GM23338 (cell line): ENCODE data around the gene ANKRD11. TPM values are rescaled to one million over a fixed set of nuclear protein-coding genes. Genes with fewer than 3 reads are reported as not detected.

Experiments
- ATAC-seq: fragments of 200-7000 bp; cut with Tn5 transposase; 3 replicates; pipeline ENCODE4 v1.9.1; 2020
- DNase-seq: peaks from one replicate; pipeline ENCODE4 v3.0.0-alpha.2; 2015; ENCODE audit warnings: low spot score
- H2AFZ ChIP-seq: fragments of 200-600 bp; sonication (generic); 2 replicates; pipeline ENCODE4 v1.8.0; 2016; ENCODE audit warnings: antibody characterized with exemption, mild to moderate bottlenecking, moderate library complexity
- H3F3A ChIP-seq: fragments of 200-600 bp; sonication (generic); replicated peaks from 2 replicates; pipeline ENCODE4 v1.8.0; 2017; ENCODE audit warnings: antibody characterized with exemption, mixed run types, low read depth
- H3K27ac ChIP-seq: fragments of 200-600 bp; sonication (generic); 2 replicates; pipeline ENCODE4 v1.6.1; 2016; ENCODE audit warnings: low read depth
- H3K27me3 ChIP-seq: fragments of 200-600 bp; sonication (generic); 2 replicates; pipeline ENCODE4 v1.8.0; 2016; ENCODE audit warnings: mild to moderate bottlenecking, mixed run types, moderate library complexity; ENCODE audit not compliant: insufficient read depth
- H3K36me3 ChIP-seq: fragments of 200-600 bp; sonication (generic); 2 replicates; pipeline ENCODE4 v1.8.0; 2016; ENCODE audit warnings: mild to moderate bottlenecking; ENCODE audit not compliant: insufficient read depth
- H3K4me1 ChIP-seq: fragments of 200-600 bp; sonication (generic); 2 replicates; pipeline ENCODE4 v1.8.0; 2016; ENCODE audit warnings: mild to moderate bottlenecking, moderate library complexity; ENCODE audit not compliant: insufficient read depth
- H3K4me2 ChIP-seq: fragments of 200-600 bp; sonication (generic); 2 replicates; pipeline ENCODE4 v1.7.1; 2017; ENCODE audit warnings: mixed run types
- H3K4me3 ChIP-seq: fragments of 200-600 bp; sonication (generic); 2 replicates; pipeline ENCODE4 v1.6.1; 2016; ENCODE audit warnings: mixed run types
- H3K79me2 ChIP-seq: fragments of 200-600 bp; sonication (generic); replicated peaks from 2 replicates; pipeline ENCODE4 v1.8.0; 2017; ENCODE audit warnings: mild to moderate bottlenecking; ENCODE audit not compliant: insufficient read depth
- H3K9me2 ChIP-seq: fragments of 200-600 bp; sonication (generic); 2 replicates; pipeline ENCODE4 v1.8.0; 2017; ENCODE audit not compliant: insufficient read depth
- H4K20me1 ChIP-seq: fragments of 200-600 bp; sonication (generic); replicated peaks from 2 replicates; pipeline ENCODE4 v1.8.0; 2017; ENCODE audit warnings: mild to moderate bottlenecking; ENCODE audit not compliant: insufficient read depth
- H3K27ac Mint-ChIP-seq: 2 replicates; pipeline ENCODE4 v1.8.0; 2020; ENCODE audit warnings: inconsistent platforms, mild to moderate bottlenecking, moderate library complexity, mixed read lengths
- H3K27me3 Mint-ChIP-seq: 3 replicates; pipeline ENCODE4 v1.8.0; 2022; ENCODE audit warnings: low read depth, mild to moderate bottlenecking, moderate library complexity, mixed read lengths, inconsistent platforms; ENCODE audit not compliant: insufficient read depth, poor library complexity
- H3K36me3 Mint-ChIP-seq: 3 replicates; pipeline ENCODE4 v1.8.0; 2021; ENCODE audit warnings: low read depth, mild to moderate bottlenecking, inconsistent platforms, moderate library complexity, mixed read lengths
- H3K4me1 Mint-ChIP-seq: 3 replicates; pipeline ENCODE4 v1.8.0; 2020; ENCODE audit warnings: mild to moderate bottlenecking, inconsistent platforms, mixed read lengths
- H3K4me3 Mint-ChIP-seq: 3 replicates; pipeline ENCODE4 v1.8.0; 2021; ENCODE audit warnings: moderate library complexity, mild to moderate bottlenecking, inconsistent platforms, mixed read lengths
- H3K9me3 Mint-ChIP-seq: 3 replicates; pipeline ENCODE4 v1.8.0; 2020; ENCODE audit warnings: moderate library complexity, mild to moderate bottlenecking, inconsistent platforms, mixed read lengths
- CREB1 ChIP-seq: fragments of 250-450 bp; sonication (Bioruptor Pico); IDR thresholded peaks from 2 replicates; pipeline ENCODE4 v1.5.0; 2020; ENCODE audit warnings: low read depth, mild to moderate bottlenecking, moderate library complexity
- EZH2 ChIP-seq: fragments of 200-600 bp; sonication (generic); IDR thresholded peaks from one replicate; pipeline ENCODE4 v1.8.0; 2017; ENCODE audit warnings: antibody characterized with exemption, mild to moderate bottlenecking, low read depth; ENCODE audit not compliant: unreplicated experiment
- EZH2phosphoT487 ChIP-seq: fragments of 200-600 bp; sonication (generic); IDR thresholded peaks from one replicate; pipeline ENCODE4 v1.8.1; 2018; ENCODE audit warnings: antibody characterized with exemption; ENCODE audit not compliant: unreplicated experiment
- JUNB ChIP-seq: IDR thresholded peaks from one replicate; pipeline ENCODE4 v1.6.1; 2016; ENCODE audit warnings: antibody characterized with exemption; ENCODE audit not compliant: unreplicated experiment
- NANOG ChIP-seq: IDR thresholded peaks from 2 replicates; pipeline ENCODE4 v1.6.1; 2016; ENCODE audit warnings: antibody characterized with exemption, borderline replicate concordance
- POLR2AphosphoS5 ChIP-seq: IDR thresholded peaks from 2 replicates; pipeline ENCODE4 v1.6.1; 2016; ENCODE audit warnings: antibody characterized with exemption, low read depth
- STAT1 ChIP-seq: IDR thresholded peaks from one replicate; pipeline ENCODE4 v1.6.1; 2016; ENCODE audit warnings: antibody characterized with exemption; ENCODE audit not compliant: unreplicated experiment
- ZNF114 ChIP-seq: fragments of 250-450 bp; sonication (Bioruptor Pico); IDR thresholded peaks from 2 replicates; pipeline ENCODE4 v1.5.0; 2020; ENCODE audit warnings: mild to moderate bottlenecking, moderate library complexity
- ZNF331 ChIP-seq: fragments of 250-450 bp; sonication (Bioruptor Pico); IDR thresholded peaks from 2 replicates; pipeline ENCODE4 v1.5.0; 2020; ENCODE audit warnings: low read depth, mild to moderate bottlenecking, moderate library complexity
- polyA plus RNA-seq: library from polyadenylated mRNA; unstranded; fragments of >200 nt; fragmentation: Nextera tagmentation; extraction: Ambion mirVana; gene quantifications from 2 replicates; pipeline ENCODE4 v1.2.1, GENCODE V29; 2016
- total RNA-seq: library from RNA; depleted of rRNA; stranded (reverse); fragments of >200 nt; shearing (Covaris generic); gene quantifications from 2 replicates; pipeline ENCODE4 v1.2.3, GENCODE V29; 2014
- TF ChIP-seq, protein P1 (sequence below), 2 experiments: fragments of 200-600 bp in 1 of 2; sonication (generic) in 1 of 2; conservative IDR thresholded peaks; 2 replicates each; pipeline versions ENCODE4 v1.5.1 to v1.6.1; 2016 to 2017; ENCODE audit warnings: antibody characterized with exemption in 2 of 2, low read depth in 2 of 2, mild to moderate bottlenecking in 2 of 2, moderate library complexity in 1 of 2
- TF ChIP-seq, protein P2 (sequence below): IDR thresholded peaks from one replicate; pipeline ENCODE4 v1.6.1; 2018; ENCODE audit warnings: antibody characterized with exemption; ENCODE audit not compliant: unreplicated experiment
- TF ChIP-seq, protein P3 (sequence below): IDR thresholded peaks from 2 replicates; pipeline ENCODE4 v1.6.1; 2016; ENCODE audit warnings: antibody characterized with exemption

The ANKRD11 gene
- total and polyA plus RNA-seq, 2 experiments from 2014 or later, result 130 to 159 TPM

DNA sequence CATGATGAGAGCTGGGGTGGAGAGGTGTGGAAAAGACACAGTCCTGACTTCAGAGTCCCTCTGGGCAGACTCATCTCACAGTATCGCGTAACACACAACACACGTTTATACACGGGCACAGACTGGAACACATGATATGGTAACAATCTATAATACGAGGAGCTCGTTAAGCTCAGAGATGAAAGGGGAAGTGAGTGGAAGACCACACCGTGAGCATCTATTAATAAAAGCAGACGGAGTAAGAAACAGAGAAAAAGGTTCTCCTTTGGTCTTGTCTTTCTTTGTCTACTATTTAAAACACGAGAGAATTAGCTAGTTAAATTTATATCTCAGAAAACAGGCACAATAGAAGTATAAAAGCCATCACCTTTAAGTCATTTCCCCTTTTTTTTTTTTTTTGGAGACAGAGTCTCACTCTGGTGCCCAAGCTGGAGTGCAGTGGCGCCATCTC is 13.5 kb downstream of the ANKRD11 start (continued):
- TF ChIP-seq, protein P1, sequence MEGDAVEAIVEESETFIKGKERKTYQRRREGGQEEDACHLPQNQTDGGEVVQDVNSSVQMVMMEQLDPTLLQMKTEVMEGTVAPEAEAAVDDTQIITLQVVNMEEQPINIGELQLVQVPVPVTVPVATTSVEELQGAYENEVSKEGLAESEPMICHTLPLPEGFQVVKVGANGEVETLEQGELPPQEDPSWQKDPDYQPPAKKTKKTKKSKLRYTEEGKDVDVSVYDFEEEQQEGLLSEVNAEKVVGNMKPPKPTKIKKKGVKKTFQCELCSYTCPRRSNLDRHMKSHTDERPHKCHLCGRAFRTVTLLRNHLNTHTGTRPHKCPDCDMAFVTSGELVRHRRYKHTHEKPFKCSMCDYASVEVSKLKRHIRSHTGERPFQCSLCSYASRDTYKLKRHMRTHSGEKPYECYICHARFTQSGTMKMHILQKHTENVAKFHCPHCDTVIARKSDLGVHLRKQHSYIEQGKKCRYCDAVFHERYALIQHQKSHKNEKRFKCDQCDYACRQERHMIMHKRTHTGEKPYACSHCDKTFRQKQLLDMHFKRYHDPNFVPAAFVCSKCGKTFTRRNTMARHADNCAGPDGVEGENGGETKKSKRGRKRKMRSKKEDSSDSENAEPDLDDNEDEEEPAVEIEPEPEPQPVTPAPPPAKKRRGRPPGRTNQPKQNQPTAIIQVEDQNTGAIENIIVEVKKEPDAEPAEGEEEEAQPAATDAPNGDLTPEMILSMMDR (conservative IDR thresholded peaks at IDR 0.05; ENCODE audit: low read depth in 2 of 2), result no peak
- TF ChIP-seq, protein P2, sequence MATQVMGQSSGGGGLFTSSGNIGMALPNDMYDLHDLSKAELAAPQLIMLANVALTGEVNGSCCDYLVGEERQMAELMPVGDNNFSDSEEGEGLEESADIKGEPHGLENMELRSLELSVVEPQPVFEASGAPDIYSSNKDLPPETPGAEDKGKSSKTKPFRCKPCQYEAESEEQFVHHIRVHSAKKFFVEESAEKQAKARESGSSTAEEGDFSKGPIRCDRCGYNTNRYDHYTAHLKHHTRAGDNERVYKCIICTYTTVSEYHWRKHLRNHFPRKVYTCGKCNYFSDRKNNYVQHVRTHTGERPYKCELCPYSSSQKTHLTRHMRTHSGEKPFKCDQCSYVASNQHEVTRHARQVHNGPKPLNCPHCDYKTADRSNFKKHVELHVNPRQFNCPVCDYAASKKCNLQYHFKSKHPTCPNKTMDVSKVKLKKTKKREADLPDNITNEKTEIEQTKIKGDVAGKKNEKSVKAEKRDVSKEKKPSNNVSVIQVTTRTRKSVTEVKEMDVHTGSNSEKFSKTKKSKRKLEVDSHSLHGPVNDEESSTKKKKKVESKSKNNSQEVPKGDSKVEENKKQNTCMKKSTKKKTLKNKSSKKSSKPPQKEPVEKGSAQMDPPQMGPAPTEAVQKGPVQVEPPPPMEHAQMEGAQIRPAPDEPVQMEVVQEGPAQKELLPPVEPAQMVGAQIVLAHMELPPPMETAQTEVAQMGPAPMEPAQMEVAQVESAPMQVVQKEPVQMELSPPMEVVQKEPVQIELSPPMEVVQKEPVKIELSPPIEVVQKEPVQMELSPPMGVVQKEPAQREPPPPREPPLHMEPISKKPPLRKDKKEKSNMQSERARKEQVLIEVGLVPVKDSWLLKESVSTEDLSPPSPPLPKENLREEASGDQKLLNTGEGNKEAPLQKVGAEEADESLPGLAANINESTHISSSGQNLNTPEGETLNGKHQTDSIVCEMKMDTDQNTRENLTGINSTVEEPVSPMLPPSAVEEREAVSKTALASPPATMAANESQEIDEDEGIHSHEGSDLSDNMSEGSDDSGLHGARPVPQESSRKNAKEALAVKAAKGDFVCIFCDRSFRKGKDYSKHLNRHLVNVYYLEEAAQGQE, result no peak
- no peak for TF ChIP-seq POLR2AphosphoS5
- no peak for TF ChIP-seq NANOG
- TF ChIP-seq CREB1 (CRISPR knock-in tag), result no peak
- TF ChIP-seq STAT1, result no peak
- TF ChIP-seq ZNF114 (CRISPR knock-in tag), result no peak
- no peak for TF ChIP-seq ZNF331 (CRISPR knock-in tag)
- TF ChIP-seq EZH2, result no peak

DNA sequence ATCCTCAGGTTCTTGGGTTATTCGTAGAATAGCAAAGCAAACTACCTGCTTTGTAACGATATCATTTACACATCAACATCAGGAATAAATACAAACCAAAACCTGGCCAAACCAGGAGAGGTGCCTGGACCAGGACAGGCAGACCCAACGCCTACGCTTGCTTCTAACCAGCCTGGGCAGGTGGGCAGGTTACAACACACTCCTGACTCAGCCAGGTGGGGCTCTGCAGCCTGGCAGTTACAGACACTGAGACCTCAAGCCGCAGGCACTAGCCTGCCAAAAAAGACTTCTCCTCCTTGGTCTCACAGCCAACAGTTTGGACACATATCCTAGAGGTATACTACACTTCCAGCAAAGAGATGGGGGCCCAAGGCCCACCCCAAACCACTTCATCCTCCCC is 14.0 kb downstream of the ANKRD11 start:
- H3K27me3 Mint-ChIP-seq, result peaks cover 13% of the 10 kb centered on the region
- peaks cover 100% of the 10 kb centered on the region for H4K20me1 ChIP-seq
- H3K79me2 ChIP-seq, result peaks cover 100% of the 10 kb centered on the region
- peaks cover 66% of the 10 kb centered on the region for H3K4me1 Mint-ChIP-seq
- no peaks in the 10 kb centered on the region for H3K27me3 ChIP-seq
- H3F3A ChIP-seq, result peaks cover 6% of the 10 kb centered on the region; the same call in 1 of the 2 replicates
- H3K4me1 ChIP-seq, result peaks cover 63% of the 10 kb centered on the region
- TF ChIP-seq JUNB (no peak), ZNF331 (CRISPR knock-in tag) (no peak), EZH2 (no peak), EZH2phosphoT487 (no peak)
- TF ChIP-seq, protein P3, sequence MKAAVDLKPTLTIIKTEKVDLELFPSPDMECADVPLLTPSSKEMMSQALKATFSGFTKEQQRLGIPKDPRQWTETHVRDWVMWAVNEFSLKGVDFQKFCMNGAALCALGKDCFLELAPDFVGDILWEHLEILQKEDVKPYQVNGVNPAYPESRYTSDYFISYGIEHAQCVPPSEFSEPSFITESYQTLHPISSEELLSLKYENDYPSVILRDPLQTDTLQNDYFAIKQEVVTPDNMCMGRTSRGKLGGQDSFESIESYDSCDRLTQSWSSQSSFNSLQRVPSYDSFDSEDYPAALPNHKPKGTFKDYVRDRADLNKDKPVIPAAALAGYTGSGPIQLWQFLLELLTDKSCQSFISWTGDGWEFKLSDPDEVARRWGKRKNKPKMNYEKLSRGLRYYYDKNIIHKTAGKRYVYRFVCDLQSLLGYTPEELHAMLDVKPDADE, result no peak
- TF ChIP-seq, protein P2, result no peak
- no peak overlapping the region; the same call in 2 of the 3 replicates for H3K4me3 Mint-ChIP-seq
- H3K36me3 Mint-ChIP-seq, result peaks cover 3% of the 10 kb centered on the region
- peak overlapping the region; percentile 40; the same call in 1 of the 2 replicates for H3K4me2 ChIP-seq
- peak overlapping the region; percentile 64 for H3K27ac ChIP-seq
- ATAC-seq (peak; percentile 59), DNase-seq (no peak)
- H3K9me3 Mint-ChIP-seq, result no peaks in the 10 kb centered on the region; the same call in 2 of the 3 replicates
- H3K4me3 ChIP-seq, result no peak overlapping the region
- H3K36me3 ChIP-seq, result no peaks in the 10 kb centered on the region
- 0 out of 2 replicates have a peak overlapping the region, but pooled peaks have one; percentile 4 for H3K27ac Mint-ChIP-seq
- no peak overlapping the region for H2AFZ ChIP-seq
- no peaks in the 10 kb centered on the region for H3K9me2 ChIP-seq
